ENCODE data around the gene HMCN2. TPM values are rescaled to one million over a fixed set of nuclear protein-coding genes. Genes with fewer than 3 reads are reported as not detected.
"Not testable (repeated sequence)": the region's sequence is repeated elsewhere in the genome, so short reads cannot be mapped to it uniquely, and the experiment has no call there.

The HMCN2 gene
- total and polyA plus RNA-seq, 2 experiments from 2014 or later = 0.50 to 0.54 TPM

- Histone ChIP-seq H3K79me2 (no peaks in the 10 kb centered on the region), H3K4me1 (ENCODE audit: insufficient read depth) (no peaks in the 10 kb centered on the region), H4K20me1 (ENCODE audit: insufficient read depth, poor library complexity, severe bottlenecking) (no peaks in the 10 kb centered on the region), H3K27me3 (no peaks in the 10 kb centered on the region), H3K9me2 (replicated peaks; ENCODE audit: insufficient read depth) (no peaks in the 10 kb centered on the region), H3K4me3 (no peak overlapping the region), H3K36me3 (replicated peaks; ENCODE audit: insufficient read depth, low read depth) (no peaks in the 10 kb centered on the region), H3K4me2 (no peak overlapping the region), H2AFZ (no peak overlapping the region), H3K9me3 (ENCODE audit: low read depth) (no peaks in the 10 kb centered on the region), H3K27ac (no peak overlapping the region)
- TF ChIP-seq CTCF (IDR thresholded peaks at IDR 0.05; ENCODE audit: poor library complexity) = no peak
- TF ChIP-seq EZH2phosphoT487 (IDR thresholded peaks at IDR 0.05; ENCODE audit: low read depth, severe bottlenecking, unreplicated experiment) = no peak
- no peak for TF ChIP-seq EZH2 (IDR thresholded peaks at IDR 0.05; ENCODE audit: borderline replicate concordance)
- 92% methylated on average over 9 of the region's 9 CpGs for WGBS (ENCODE audit: low lambda C conversion rate, missing lambda C conversion rate)
- DNase-seq (ENCODE audit: low spot score) = no peak
Observed at GRCh38 chr9:130275156-130275555, 9.6 kb downstream of the HMCN2 start.

- TF ChIP-seq CTCF (IDR thresholded peaks at IDR 0.05; ENCODE audit: poor library complexity) (no peak), EZH2phosphoT487 (IDR thresholded peaks at IDR 0.05; ENCODE audit: low read depth, severe bottlenecking, unreplicated experiment) (no peak), EZH2 (IDR thresholded peaks at IDR 0.05; ENCODE audit: borderline replicate concordance) (no peak)
- H2AFZ ChIP-seq = no peak overlapping the region
- H3K79me2 ChIP-seq = no peaks in the 10 kb centered on the region
- DNase-seq (ENCODE audit: low spot score) = no peak
- no peaks in the 10 kb centered on the region for H3K9me2 ChIP-seq (replicated peaks; ENCODE audit: insufficient read depth)
- WGBS (ENCODE audit: low lambda C conversion rate, missing lambda C conversion rate) = 32% methylated on average over 3 of the region's 3 CpGs
- no peaks in the 10 kb centered on the region for H3K27me3 ChIP-seq
- no peaks in the 10 kb centered on the region for H3K36me3 ChIP-seq (replicated peaks; ENCODE audit: insufficient read depth, low read depth)
- no peak overlapping the region for H3K4me3 ChIP-seq
- H3K4me2 ChIP-seq = no peak overlapping the region
- H3K9me3 ChIP-seq (ENCODE audit: low read depth) = no peaks in the 10 kb centered on the region
- no peak overlapping the region for H3K27ac ChIP-seq
- H4K20me1 ChIP-seq (ENCODE audit: insufficient read depth, poor library complexity, severe bottlenecking) = no peaks in the 10 kb centered on the region
- no peaks in the 10 kb centered on the region for H3K4me1 ChIP-seq (ENCODE audit: insufficient read depth)
Observed at GRCh38 chr9:130276121-130276520, 10.6 kb downstream of the HMCN2 start.

- Histone ChIP-seq H2AFZ (no peak overlapping the region), H4K20me1 (ENCODE audit: insufficient read depth, poor library complexity, severe bottlenecking) (no peaks in the 10 kb centered on the region), H3K27me3 (no peaks in the 10 kb centered on the region), H3K9me3 (ENCODE audit: low read depth) (no peaks in the 10 kb centered on the region), H3K4me1 (ENCODE audit: insufficient read depth) (no peaks in the 10 kb centered on the region), H3K9me2 (replicated peaks; ENCODE audit: insufficient read depth) (no peaks in the 10 kb centered on the region), H3K27ac (no peak overlapping the region), H3K4me2 (no peak overlapping the region), H3K79me2 (no peaks in the 10 kb centered on the region), H3K4me3 (no peak overlapping the region), H3K36me3 (replicated peaks; ENCODE audit: insufficient read depth, low read depth) (no peaks in the 10 kb centered on the region)
- no peak for DNase-seq (ENCODE audit: low spot score)
- 92% methylated on average over 11 of the region's 11 CpGs for WGBS (ENCODE audit: low lambda C conversion rate, missing lambda C conversion rate)
- TF ChIP-seq CTCF (IDR thresholded peaks at IDR 0.05; ENCODE audit: poor library complexity) (no peak), EZH2phosphoT487 (IDR thresholded peaks at IDR 0.05; ENCODE audit: low read depth, severe bottlenecking, unreplicated experiment) (no peak), EZH2 (IDR thresholded peaks at IDR 0.05; ENCODE audit: borderline replicate concordance) (no peak)
Observed at GRCh38 chr9:130276955-130277354, 11.4 kb downstream of the HMCN2 start.

GRCh38 chr9:130277525-130277924, 12.0 kb downstream of the HMCN2 start:
- not testable (repeated sequence) for H3K79me2 ChIP-seq; H3K9me2 ChIP-seq (replicated peaks; ENCODE audit: insufficient read depth); H3K4me2 ChIP-seq; H3K9me3 ChIP-seq (ENCODE audit: low read depth); H3K4me1 ChIP-seq (ENCODE audit: insufficient read depth); H3K4me3 ChIP-seq; H4K20me1 ChIP-seq (ENCODE audit: insufficient read depth, poor library complexity, severe bottlenecking); H3K27me3 ChIP-seq; DNase-seq (ENCODE audit: low spot score); H3K36me3 ChIP-seq (replicated peaks; ENCODE audit: insufficient read depth, low read depth); H3K27ac ChIP-seq; H2AFZ ChIP-seq
- 91% methylated on average over 1 of the region's 1 CpG for WGBS (ENCODE audit: low lambda C conversion rate, missing lambda C conversion rate)

Measured in hepatocyte (in vitro differentiated cells).